Measurements from ENCODE around the gene PDGFRB. TPM values are rescaled to one million over a fixed set of nuclear protein-coding genes. Genes with fewer than 3 reads are reported as not detected.

Gene PDGFRB
- polyA plus RNA-seq, 1 donor from 2014 or later, result not detected

- H3K9me2 ChIP-seq (ENCODE audit: insufficient read depth, low read length), result no peaks in the 10 kb centered on the region
- no peaks in the 10 kb centered on the region for H3K36me3 ChIP-seq (ENCODE audit: insufficient read depth, low read length)
- H3K4me2 ChIP-seq (ENCODE audit: low read length), result no peak overlapping the region
- H2AFZ ChIP-seq (ENCODE audit: low read depth, low read length), result no peak overlapping the region
- H4K20me1 ChIP-seq (ENCODE audit: insufficient read depth), result no peaks in the 10 kb centered on the region
- no peak overlapping the region for H3K27ac ChIP-seq (ENCODE audit: low read length)
- no peaks in the 10 kb centered on the region for H3F3A ChIP-seq (ENCODE audit: insufficient read depth, low read length, poor library complexity, severe bottlenecking)
- no peaks in the 10 kb centered on the region for H3K9me3 ChIP-seq (ENCODE audit: low read length)
- TF ChIP-seq, protein P1, sequence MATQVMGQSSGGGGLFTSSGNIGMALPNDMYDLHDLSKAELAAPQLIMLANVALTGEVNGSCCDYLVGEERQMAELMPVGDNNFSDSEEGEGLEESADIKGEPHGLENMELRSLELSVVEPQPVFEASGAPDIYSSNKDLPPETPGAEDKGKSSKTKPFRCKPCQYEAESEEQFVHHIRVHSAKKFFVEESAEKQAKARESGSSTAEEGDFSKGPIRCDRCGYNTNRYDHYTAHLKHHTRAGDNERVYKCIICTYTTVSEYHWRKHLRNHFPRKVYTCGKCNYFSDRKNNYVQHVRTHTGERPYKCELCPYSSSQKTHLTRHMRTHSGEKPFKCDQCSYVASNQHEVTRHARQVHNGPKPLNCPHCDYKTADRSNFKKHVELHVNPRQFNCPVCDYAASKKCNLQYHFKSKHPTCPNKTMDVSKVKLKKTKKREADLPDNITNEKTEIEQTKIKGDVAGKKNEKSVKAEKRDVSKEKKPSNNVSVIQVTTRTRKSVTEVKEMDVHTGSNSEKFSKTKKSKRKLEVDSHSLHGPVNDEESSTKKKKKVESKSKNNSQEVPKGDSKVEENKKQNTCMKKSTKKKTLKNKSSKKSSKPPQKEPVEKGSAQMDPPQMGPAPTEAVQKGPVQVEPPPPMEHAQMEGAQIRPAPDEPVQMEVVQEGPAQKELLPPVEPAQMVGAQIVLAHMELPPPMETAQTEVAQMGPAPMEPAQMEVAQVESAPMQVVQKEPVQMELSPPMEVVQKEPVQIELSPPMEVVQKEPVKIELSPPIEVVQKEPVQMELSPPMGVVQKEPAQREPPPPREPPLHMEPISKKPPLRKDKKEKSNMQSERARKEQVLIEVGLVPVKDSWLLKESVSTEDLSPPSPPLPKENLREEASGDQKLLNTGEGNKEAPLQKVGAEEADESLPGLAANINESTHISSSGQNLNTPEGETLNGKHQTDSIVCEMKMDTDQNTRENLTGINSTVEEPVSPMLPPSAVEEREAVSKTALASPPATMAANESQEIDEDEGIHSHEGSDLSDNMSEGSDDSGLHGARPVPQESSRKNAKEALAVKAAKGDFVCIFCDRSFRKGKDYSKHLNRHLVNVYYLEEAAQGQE (IDR thresholded peaks at IDR 0.05; ENCODE audit: borderline replicate concordance), result no peak
- TF ChIP-seq POLR2AphosphoS5 (IDR thresholded peaks at IDR 0.05) (no peak), MXI1 (conservative IDR thresholded peaks at IDR 0.05; ENCODE audit: poor library complexity, severe bottlenecking) (no peak), SMC3 (conservative IDR thresholded peaks at IDR 0.05; ENCODE audit: poor library complexity) (no peak), CTCF (IDR thresholded peaks at IDR 0.05; ENCODE audit: poor library complexity, severe bottlenecking) (no peak), EZH2 (IDR thresholded peaks at IDR 0.05; ENCODE audit: borderline replicate concordance, insufficient read depth, low read length, poor library complexity, severe bottlenecking) (no peak), EP300 (conservative IDR thresholded peaks at IDR 0.05; ENCODE audit: poor library complexity, severe bottlenecking) (no peak), TAF1 (IDR thresholded peaks at IDR 0.05; ENCODE audit: low read depth) (no peak), RAD21 (conservative IDR thresholded peaks at IDR 0.05) (no peak)
- H3K79me2 ChIP-seq (replicated peaks; ENCODE audit: insufficient read depth, low read length), result no peaks in the 10 kb centered on the region
- H3K4me3 ChIP-seq (ENCODE audit: low read length), result no peak overlapping the region
- no peak overlapping the region for H3K9ac ChIP-seq (ENCODE audit: low read length)
- H3K27me3 ChIP-seq (ENCODE audit: insufficient read depth, low read depth, low read length), result no peaks in the 10 kb centered on the region
Measured at GRCh38 chr5:150065886-150066285, 89.8 kb downstream of the PDGFRB start.

GRCh38 chr5:150065346-150065745 lies 90.3 kb downstream of the PDGFRB start:
- H3K4me2 ChIP-seq (ENCODE audit: low read length), result no peak overlapping the region
- no peaks in the 10 kb centered on the region for H3K9me2 ChIP-seq (ENCODE audit: insufficient read depth, low read length)
- no peaks in the 10 kb centered on the region for H3F3A ChIP-seq (ENCODE audit: insufficient read depth, low read length, poor library complexity, severe bottlenecking)
- no peaks in the 10 kb centered on the region for H3K9me3 ChIP-seq (ENCODE audit: low read length)
- no peaks in the 10 kb centered on the region for H3K36me3 ChIP-seq (ENCODE audit: insufficient read depth, low read length)
- H3K27ac ChIP-seq (ENCODE audit: low read length), result no peak overlapping the region
- no peak overlapping the region for H3K9ac ChIP-seq (ENCODE audit: low read length)
- no peaks in the 10 kb centered on the region for H3K27me3 ChIP-seq (ENCODE audit: insufficient read depth, low read depth, low read length)
- TF ChIP-seq EZH2 (IDR thresholded peaks at IDR 0.05; ENCODE audit: borderline replicate concordance, insufficient read depth, low read length, poor library complexity, severe bottlenecking) (no peak), POLR2AphosphoS5 (IDR thresholded peaks at IDR 0.05) (no peak), TAF1 (IDR thresholded peaks at IDR 0.05; ENCODE audit: low read depth) (no peak), EP300 (conservative IDR thresholded peaks at IDR 0.05; ENCODE audit: poor library complexity, severe bottlenecking) (no peak), SMC3 (conservative IDR thresholded peaks at IDR 0.05; ENCODE audit: poor library complexity) (no peak), MXI1 (conservative IDR thresholded peaks at IDR 0.05; ENCODE audit: poor library complexity, severe bottlenecking) (no peak), RAD21 (conservative IDR thresholded peaks at IDR 0.05) (no peak), CTCF (IDR thresholded peaks at IDR 0.05; ENCODE audit: poor library complexity, severe bottlenecking) (no peak)
- TF ChIP-seq, protein P1 (IDR thresholded peaks at IDR 0.05; ENCODE audit: borderline replicate concordance), result no peak
- no peaks in the 10 kb centered on the region for H4K20me1 ChIP-seq (ENCODE audit: insufficient read depth)
- H3K79me2 ChIP-seq (replicated peaks; ENCODE audit: insufficient read depth, low read length), result no peaks in the 10 kb centered on the region
- H2AFZ ChIP-seq (ENCODE audit: low read depth, low read length), result no peak overlapping the region
- no peak overlapping the region for H3K4me3 ChIP-seq (ENCODE audit: low read length)

Data from neural cell (in vitro differentiated cells).